NCI-H2196 (cell line): ENCODE data around the gene TUBB3.
A peak's percentile ranks its signal among the peaks of the same experiment; 100 is the strongest.

Experiments
- DNase-seq: peaks from one replicate; lab custom pipeline; 2025; ENCODE audit not compliant: unreplicated experiment; lab: John Stamatoyannopoulos, UW

The TUBB3 gene

DNA sequence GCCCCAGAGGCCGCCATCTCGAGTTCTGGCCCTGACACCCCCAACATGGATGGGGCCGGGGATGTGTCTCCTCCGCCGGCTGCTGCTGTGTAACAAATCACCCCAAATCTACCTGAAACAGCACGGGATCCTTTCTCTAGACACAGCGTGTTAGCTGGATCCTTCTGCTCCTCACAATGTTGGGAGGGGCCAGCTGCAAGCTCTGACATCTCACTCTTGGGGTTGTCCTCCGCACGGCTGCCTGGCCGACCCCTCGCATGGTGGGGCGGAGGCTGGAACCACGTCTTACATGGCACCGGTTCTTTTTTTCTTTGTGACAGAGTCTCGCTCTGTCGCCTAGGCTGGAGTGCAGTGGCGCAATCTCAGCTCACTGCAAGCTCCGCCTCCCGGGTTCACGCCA is 13.8 kb downstream of the TUBB3 start:
- DNase-seq, result no peak

DNA sequence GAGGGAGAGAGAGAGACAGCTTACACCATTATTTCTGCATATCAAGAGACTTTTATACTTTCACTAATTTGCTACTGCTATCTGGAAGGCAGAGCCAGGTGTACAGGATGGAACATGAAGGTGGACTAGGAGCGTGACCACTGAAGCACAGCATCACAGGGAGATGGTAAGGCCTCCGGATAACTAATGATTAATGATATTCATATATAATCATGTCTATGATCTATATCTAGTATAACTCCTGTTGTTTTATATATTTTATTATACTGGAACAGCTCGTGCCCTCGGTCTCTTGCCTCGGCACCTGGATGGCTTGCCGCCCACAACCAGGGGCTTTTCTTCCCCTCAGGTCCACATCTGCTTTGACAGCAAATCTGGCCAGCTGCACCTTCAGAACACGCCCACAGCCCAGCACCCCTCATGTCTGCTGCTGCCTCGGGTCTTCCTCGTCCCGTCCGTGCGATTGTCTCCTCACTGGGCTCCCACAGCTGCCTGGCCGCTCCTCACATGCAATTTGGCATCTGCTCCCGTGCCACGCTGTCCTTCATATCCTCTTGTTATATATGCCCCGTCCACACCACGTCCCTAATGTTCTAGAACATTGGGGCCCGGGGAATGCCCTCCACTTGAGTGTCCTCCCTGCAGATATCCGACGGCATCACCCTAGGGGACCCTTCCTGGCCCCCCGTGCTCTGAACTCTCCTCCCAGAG is 15.2 kb downstream of the TUBB3 start:
- no peak for DNase-seq

DNA sequence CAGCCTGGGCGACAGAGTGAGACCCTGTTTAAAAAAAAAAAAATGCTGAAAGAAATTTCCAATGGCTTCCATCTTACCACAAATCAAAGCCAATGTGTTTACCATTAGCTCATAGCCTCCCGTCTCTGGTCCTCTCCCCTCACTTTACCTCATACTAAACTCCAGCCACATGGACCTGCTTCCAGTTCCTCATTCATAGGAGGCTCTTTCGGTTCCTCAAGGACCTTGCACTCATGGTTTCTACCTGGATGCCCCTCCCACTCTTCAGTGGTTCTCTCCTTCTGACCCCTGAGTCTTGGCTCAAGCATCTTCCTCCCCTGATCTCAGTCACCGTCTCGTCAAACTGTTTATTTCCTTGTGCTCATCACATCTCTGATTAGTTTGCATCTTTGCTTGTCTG is 21.6 kb downstream of the TUBB3 start:
- no peak for DNase-seq

DNA sequence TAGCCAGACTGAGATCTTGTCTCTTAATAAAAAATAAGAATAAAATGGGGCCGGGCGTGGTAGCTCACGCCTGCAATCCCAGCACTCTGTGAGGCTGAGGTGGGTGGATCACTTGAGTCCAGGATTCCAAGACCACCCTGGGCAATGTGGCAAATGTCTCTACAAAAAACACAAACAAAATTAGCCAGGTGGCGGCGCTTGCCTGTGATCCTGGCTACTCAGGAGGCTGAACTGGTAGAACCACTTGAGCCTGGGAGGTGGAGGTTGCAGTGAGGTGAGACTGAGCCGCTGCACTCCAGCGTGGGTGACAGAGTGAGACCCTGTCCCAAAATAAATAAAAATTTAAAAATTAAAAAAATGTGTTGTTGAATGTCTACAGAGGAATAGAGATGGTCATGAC is 22.5 kb downstream of the TUBB3 start:
- DNase-seq, result peak; percentile 19

DNA sequence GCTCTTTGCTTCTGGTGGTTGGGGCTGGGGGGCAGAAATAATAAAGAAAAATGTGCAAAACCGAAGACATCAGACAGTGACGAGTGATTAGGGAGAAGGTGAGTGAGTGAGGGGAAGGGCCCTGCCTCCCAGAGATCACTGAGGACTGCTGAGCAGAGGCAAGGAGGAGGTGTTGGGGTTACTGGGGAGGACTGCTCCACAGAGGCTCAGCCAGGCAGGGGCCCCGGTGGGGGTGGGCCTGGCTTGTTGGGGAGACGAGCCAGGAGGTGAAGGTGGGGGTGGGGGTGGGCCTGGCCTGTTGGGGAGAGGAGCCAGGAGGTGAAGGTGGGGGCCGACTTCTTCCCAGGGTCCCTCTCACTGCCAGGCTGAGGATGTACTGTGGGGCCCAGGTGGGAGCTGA is 23.4 kb downstream of the TUBB3 start:
- DNase-seq, result no peak

DNA sequence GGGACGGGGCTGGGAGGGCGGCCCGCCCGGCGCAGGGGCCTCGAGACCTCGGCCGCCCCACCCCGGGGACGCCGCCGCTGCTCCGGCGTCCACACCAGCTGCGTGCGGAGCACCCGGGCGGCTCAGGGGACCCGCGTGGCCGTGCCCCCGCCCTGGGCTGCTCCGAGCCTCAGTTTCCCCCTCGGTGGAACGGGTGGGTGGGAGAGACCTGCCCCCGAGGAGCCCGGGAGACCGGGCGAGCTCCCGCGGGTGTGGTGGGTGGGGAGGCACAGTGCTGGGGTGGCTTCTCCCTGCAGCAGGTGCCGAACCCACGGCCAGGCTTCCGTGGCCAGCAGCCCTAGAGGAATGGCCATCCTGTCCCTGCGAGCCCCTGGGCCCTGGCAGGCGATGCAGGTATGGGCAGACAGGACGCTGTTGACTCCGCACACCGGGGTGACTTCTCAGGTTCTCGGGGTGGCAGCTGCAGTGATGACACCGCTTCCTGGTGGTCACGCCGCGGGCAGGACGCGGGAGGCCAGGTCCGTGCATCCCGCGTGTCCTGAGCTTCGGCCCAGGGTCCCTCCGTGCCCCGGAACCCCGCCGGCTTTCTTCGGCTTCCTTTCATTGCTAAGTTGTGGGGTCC is 26.1 kb downstream of the TUBB3 start:
- DNase-seq, result no peak

DNA sequence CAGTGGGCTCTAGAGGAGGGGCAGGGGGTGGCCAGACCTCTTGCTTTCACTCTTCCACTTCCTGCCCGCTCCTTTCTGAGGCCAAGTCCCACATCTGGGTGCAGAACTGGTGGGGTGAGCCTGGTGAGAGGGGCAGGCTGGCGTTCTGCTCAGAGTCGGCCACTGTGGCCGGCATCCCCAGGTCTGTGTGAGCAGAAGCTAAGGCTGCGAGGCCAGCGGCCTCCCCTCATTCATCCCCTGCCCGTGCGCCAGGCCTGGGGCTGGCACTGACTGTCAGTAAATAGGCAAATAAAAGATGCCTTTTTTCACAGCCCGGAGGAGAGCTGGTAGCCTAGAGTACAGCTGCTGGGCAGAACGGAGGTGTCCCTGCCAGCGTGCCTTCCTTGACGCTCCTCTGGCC is 26.6 kb downstream of the TUBB3 start:
- DNase-seq, result no peak

DNA sequence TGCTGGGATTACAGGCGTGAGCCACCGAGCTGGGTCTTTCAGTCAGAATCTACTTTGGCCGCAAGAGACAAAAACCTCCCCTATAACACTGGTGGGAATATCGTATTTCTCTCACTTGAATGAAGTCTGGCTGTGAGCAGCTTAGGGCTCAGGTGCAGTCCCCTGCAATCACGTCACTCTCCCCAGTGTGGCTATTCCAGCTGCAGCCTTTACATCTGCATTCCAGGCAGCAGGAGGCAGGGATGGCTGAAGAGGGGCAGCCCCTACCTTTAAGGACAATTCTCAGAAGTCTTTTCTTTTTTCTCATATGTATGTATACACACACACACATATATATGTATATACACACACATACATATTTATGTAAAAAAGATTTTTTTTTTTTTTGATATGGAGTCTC is 28.4 kb downstream of the TUBB3 start:
- DNase-seq, result no peak

DNA sequence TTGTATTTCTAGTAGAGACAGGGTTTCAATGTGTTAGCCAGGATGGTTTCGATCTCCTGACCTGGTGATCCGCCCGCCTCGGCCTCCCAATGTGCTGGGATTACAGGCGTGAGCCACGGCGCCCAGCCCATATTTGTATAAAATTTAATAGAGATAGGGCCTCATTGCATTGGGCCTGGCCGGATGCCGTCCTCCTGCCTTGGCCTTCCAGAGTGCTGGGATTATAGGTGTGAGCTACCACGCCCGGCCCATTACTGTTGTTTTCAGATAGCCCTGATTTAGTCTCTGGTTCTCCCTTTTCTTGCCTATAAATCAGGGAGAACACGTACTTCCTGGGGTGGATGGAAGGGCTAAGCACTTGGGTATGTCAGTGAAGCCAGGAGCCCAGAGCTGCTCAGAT is 28.9 kb downstream of the TUBB3 start:
- no peak for DNase-seq

DNA sequence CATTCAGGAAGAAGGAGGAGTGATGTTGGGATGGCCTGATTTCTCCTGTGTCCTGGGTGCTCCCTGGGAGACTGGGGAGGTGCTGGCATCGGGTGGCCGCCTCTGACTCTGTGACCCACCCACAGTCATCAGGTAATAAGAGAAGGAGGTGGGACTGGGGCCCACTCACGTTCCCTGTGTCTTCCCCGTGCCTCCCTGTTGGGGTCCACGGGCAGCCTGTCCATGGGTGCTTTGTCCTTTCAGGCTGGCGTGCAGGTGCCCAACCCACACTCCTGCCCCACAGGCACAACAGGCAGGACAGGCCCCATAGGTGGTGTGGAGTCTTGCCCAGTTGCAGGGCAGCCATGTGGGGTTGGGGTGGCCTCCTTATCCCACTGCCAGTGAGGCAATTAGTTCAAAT is 29.4 kb downstream of the TUBB3 start:
- no peak for DNase-seq

DNA sequence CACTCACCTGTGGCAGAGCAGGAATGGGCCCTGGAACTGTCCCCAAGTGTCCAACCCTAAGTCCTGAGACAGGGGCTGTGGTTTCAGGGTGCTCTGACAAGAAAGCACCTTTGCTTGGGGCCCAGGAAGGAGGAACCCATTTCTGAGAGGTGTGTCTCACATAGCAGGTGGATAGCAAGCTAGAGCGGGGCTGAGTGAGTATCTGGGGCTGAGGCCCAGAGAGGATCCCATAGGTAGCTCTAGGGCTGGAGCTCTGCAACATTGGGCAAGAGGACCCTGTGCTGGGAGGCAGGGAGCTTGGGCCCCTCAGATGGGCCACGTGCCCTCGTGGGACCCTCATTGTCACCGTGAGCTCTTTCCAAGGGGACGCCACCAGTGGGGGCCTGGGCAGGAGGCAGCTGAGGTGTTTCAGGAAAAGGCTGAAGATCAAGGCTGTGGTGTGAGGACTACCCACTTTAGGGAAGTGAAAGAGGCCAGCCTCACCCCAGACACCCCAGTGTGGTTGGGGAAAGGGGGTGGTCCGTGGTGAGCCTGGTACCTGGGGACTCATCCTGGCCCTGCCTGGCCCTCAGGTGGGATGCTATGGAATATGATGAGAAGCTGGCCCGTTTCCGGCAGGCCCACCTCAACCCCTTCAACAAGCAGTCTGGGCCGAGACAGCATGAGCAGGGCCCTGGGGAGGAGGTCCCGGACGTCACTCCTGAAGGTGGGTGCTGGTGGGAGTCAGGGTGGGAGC is 30.7 kb downstream of the TUBB3 start:
- DNase-seq, result no peak

DNA sequence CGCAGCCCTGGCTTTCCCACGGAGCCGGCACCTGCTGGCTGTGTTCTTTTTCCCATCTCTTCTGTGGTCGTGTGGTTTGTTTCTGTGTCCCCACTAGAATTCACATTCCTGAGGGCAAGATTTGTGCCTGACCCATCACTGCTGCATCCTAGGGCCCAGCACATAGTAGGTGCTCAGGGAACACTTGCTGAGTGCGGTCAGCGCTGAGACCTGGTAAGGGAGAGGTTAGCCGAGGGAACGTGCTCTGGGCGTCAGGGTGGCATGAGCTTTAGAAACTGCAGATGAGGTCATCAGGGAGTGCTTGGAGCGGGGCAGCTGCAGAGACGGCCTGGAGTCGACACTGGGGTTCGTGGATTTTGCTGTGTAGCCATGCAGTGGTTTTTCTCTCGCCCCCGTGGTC is 31.3 kb downstream of the TUBB3 start:
- no peak for DNase-seq

DNA sequence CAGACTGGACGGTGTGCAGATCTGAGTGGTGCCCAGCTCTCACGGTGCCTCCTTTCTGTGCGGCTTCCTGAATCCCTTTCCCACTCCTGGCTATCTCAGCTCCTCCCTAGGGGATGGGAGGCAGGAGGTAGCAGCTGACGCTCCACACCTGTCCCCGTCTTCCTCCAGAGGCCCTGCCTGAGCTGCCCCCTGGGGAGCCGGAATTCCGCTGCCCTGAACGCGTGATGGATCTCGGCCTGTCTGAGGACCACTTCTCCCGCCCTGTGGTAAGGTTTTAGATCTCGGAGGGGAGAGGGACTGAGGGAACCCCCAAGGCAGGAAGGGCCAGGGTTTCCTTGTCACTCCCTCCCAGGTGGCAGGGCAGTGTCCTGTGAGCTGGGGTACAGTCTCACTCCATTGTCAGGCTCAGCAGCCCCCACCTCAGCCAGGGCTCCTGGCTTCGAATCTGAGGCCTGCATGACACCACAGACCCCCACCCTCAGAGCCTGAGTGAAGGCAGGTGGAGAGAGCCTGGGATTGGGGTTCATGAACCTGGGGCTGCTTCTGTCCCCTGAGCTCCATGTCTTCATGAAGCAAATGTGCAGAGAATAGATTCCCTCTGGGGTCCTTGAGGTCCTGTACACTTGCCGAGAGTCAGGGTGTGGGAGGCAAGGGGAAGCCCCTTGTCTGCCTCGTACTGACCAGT is 32.0 kb downstream of the TUBB3 start:
- DNase-seq, result no peak

DNA sequence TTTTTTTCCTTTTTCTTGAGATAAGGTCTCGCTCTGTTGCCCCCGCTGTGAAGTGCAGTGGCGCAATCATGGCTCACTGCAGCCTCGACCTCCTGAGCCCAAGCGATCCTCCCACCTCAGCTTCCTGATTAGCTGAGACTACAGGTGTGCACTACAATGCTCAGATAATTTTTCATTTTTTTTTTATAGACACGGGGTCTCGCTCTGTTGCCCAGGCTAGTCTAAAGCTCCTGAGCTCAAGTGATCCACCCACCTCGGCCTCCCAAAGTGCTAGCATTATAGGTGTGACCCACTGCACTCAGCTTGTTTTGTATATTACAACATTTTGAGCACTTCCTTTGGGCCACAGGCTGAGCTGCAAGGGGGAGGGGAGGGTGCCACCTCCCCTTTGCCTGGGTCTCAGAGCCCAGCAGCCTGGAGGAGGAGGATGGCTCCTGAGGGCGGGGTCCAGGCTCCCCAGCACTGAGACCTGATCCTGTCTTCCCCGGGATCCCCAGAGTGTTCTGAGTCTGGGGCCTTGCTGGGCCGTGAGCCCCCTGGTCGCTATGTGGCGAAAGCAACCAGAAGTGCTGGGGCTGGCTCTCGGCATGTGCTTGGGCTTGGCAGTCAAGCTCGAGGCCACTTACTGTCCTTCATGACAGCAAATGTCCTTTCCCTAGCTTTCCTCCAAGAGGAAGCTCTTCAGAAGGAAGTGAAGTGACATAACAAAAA is 33.5 kb downstream of the TUBB3 start:
- DNase-seq, result no peak

DNA sequence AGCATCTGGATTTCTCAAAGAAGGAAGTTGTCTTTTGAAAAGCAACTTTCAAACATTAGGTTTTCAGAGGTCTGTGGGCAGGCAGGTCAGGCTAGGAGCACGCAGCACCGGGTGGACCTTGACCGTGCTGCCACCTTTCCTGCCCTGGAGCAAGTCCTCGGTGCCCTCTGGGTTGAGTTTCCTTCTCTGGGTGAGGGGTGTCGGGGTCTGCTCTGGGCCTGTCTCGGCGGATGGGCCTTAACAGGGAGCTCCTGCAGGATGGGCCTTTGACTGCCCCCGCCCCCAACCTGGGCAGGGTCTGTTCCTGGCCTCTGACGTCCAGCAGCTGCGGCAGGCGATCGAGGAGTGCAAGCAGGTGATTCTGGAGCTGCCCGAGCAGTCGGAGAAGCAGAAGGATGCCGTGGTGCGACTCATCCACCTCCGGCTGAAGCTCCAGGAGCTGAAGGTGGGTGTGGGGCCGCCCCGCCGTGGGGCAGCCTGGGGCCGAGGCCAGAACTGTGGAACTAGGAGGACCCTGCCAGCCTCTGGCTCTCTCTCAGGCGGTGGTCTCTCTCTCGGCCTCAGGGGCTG is 34.2 kb downstream of the TUBB3 start:
- DNase-seq, result no peak

DNA sequence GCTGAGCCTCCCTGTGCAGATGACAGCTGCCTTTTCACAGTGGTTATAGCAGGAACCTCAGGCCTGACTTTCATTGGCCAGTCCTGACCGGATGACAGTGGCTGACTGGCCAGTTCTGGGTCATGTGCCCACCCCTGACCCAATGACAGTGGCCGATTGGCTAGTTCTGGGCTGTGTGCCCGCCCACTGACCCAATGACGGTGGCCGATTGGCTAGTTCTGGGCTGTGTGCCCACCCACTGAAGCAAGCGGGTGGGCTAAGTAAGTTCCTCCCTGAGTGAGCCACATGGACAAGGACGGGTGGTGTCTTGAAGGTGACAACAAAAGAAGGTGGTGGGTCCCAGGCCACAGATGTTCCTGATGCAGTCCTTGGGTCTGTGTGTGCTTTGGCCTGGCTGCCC is 34.9 kb downstream of the TUBB3 start:
- DNase-seq, result peak; percentile 2

DNA sequence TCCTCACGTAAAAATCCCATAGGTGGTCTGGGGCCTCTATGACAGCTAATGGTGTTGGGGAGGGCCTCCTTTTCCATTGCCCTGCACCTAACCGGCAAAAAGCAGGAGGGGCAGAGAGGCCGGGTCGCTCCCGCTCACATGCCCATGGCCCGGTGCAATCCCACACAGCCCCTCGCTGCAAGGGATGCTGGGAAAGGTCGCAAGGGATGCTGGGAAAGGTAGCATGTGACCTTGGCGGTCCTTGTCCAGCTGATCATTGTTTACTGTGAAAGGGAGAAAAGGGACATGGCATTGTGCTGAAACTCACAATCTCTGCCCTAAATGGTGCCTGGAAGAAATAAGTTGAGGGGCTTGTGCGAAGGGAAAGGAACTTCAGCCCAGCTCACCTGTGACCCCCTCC is 35.5 kb downstream of the TUBB3 start:
- no peak for DNase-seq

DNA sequence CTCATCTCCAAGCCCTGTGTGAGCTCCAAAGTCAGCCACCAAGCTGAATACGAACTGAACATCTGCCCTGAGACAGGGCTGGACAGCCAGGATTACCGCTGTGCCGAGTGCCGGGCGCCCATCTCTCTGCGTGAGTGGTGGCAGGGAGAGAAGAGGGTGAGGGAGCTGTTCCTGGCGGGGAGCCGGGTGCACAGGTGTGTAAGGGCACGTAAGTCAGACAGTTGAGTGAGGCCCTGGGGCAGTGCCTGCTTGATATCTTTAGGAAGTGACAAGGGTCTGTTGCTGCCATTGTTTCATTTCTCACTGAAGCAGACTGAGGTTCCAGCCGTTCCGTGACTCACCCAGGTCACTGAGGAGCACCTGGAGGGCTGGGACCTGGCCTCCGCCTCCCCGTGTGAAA is 37.8 kb downstream of the TUBB3 start:
- DNase-seq, result no peak

DNA sequence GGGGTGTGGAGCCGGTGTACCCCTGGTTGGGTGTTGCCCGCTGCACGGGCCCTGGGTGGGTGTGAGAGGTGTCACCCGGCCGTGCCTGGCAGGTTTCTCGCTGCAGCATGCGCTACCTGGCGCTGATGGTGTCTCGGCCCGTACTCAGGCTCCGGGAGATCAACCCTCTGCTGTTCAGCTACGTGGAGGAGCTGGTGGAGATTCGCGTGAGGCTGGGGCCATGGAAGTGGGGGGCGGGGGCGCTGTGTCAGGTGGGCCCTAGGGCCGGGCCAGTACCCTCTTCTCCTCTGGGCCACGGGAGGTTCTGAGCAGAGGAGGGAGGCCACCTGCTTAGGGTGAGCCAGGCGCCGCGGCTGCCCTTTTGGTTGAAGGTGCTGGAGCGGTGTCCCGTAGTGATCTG is 38.8 kb downstream of the TUBB3 start:
- no peak for DNase-seq

DNA sequence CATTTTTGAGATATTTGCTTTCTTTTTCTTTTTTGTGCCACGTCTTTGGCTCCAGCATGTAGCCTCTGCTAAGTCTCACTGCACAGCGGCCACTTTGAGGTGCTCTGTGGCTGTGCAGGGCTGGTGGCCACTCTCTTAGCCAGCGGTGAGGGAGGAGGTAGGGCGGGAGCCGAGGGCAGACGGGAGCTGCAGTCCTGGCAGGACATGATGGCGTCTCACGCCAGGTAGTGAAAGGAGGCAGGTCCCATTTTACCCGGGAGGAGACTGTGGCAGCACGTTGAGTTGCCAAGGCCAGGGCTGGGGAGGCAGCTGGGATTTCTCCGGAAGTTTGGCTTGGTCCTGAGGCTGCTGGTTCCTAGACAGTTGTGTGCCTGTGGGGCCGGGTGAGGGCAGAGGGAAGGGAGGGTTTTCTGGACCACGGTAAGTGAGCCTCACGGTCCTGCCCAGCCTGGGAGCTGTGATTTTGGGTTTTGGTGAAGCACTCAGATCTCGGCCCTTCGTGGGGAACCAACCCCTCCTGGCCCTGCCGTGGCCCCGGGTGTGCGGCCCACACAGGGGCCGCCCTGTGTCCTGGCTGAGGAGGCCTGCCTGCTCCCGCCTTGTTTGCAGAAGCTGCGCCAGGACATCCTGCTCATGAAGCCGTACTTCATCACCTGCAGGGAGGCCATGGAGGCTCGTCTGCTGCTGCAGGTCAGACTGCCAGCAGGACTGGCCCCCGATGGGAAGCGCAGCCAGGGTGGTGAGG is 39.8 kb downstream of the TUBB3 start:
- DNase-seq, result no peak
